HG03460 (cell line): ENCODE results near the gene CREBBP.
A peak's percentile ranks its signal among the peaks of the same experiment; 100 is the strongest.

ENCODE experiments used
- ATAC-seq: cut with Tn5 transposase; IDR thresholded peaks from one replicate; pipeline ENCODE4 v1.9.1; 2021; ENCODE audit not compliant: unreplicated experiment

The CREBBP gene

DNA sequence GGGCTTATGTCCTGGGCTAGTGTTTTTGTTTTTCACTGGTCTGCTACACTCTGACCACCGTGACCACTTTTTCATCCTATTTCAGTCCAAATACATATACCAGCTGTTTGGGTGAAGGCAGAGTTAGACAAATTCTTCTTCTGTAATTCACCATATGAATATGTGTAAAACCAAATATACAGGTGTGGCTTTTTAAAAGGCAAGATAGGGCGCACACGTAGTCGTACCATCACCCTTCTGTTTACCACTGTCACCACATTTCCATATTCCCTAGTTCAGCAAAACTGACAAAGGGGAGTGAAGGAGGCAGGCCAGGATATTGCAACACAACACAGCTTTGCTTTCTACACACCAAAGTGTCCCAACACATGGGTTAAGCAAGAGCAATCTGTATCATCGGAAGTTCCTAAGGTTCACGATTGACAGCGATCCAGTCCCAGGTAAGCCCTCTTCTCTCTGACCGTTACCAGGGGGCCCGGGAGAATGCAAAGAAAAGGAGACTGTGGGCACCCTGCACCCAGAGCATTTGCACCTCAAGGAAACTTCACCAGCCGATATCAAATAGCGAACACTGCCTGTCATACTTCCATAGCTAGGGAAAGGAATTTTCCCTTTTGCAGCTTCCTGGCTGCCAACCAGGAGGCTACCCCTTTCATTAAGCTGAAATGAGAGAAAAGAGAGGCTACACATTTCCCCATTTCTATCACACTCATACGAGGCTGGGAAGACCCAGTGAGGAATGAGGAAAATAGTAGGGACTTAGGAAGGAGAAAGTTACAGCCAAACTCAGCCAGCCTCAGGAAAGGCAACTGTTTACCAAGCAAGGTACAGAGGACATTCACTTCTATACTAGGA, 23.1 kb downstream of the CREBBP start:
- ATAC-seq, result peak; percentile 55

DNA sequence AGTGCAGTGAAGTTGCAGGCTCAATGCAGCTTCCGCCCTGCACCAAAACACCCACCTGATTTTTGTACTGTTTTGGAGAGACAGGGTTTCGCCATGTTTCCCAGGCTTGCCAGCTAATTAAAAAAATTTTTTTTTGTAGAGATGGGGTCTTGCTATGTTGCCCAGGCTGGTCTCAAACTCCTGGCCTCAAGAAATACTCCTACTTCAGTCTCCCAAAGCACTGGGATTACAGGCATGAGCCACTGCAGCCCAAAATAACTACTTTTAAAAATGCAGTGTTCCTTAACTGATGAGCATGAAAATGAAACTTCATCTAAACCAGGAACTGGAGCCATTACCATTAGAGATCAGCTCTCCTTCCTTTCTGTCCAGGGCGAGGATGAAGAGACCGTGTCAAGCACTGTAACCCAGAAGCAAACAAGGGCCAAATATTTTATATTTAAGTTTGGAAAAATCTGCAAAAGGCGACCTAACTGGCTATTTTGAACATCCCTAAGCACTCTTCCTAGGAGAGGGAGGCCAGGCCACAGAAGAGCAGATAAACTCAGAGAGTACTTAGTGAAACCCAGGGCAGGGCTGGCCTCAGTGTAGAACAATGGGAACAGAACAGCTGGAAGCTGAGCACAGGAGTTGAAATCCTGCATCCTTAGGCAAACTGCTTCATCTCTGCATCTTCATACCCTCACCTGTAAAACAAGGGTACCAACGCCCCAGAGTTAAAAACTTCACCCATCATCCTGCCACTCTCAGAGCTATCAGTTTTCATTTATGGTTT, 24.0 kb downstream of the CREBBP start:
- ATAC-seq, result no peak

DNA sequence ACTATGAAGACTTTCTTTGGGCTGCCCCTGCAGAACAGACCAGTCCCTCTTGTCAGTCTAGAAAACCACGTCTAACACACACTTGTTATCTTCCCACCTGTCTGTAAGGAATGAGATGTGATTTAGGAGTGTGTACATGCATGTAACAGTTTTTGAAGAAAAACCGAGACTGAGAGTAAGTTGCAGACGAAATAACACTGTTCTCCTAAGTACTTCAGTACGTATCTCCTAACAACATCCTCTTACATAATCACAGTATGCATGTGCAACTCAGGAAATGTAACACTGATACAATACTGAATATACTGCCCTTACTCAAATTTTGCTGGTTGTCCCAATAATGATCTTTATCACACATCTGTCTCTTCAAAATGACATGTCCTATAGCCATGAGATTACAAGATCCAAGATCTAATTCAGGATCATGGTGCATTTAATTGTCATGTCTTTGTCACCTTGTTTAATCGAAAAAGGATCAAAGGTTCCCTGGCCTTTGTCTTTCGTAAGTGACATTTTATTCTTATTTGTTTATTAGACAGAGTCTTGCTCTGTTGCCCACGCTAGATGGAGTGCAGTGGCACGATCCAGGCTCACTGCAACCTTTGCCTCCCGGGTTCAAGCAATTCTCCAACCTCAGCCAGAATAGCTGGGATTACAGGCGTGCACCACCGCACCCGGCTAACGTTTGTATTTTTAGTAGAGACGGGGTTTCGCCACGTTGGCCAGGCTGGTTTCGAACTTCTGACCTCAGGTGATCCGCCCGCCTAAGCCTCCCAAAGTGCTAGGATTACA, 25.6 kb downstream of the CREBBP start:
- no peak for ATAC-seq

DNA sequence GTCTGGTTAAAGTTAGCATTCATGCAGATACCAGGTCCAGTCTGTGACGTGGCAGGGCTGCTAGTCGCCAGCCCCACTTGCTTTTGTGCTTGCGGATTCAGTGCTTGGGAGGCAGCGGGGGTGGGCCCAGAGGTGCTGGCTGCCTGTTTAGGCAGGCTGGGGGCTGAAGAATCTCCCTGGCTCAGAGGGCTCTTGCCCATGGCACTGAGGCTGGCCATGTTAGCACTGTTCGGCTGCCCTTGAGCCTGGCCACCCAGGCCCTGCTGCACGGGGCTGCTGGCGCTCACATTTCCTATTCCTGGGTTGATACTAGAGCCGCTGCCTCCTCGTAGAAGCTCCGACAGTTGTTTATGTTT, 30.0 kb downstream of the CREBBP start:
- no peak for ATAC-seq

DNA sequence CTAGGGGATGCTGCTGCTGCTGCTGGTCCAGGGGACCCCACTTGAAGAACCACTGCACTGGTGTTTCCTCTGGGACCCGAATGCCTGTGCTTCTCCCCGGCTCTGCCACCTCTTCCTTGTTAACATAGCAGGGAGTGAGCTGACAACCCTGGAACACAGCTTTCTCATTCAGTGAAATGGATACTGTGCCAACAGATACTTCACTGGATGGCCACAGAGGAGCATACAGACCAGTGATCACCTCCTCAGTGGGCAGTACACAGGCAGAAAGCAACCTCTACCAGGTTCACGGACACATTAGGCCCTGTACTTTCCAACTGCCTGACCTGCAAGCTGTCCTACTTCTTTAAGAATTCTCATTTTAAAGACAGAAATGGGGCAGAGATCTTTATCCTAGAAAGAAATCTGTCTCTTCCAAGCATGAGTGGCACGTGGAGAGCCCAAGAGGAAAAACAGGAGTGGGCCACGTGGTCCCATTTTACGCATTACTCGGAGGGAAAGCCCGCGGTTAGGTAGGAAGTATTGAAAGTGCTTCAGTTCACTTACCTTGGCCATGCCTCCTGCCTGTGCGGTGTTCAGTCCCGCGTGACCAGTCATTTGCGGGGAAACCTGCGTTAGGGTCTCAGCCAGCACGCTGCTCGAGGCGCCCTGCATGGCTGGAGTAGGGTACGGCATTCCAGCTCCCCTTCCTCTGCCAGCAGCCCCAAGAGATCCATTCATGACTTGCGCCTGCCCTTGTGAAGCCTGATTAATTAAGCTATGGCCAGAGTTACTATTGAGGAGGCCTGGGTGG, 30.6 kb downstream of the CREBBP start:
- no peak for ATAC-seq

DNA sequence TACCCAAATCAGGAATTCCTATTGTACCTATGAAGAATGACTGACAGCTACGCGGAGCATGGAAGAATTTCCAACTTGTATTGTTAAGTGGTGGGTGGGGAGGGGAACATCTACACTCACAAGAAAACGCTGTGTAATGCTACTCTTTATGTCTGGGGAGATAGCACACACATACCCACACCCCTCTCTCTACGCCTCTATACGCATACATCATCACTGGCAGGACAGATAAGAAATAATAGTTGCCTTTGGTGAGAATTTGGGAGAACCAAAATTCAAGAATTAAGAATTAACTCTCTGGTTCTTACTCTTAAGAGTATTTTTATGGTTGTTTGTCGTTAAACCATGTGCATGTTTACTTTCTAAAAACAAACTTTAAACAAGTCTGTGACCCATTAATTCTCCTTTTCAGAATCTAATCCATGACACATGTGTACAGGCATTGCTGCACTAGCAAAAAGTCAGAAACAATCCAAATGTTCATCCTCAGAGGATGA, 33.9 kb downstream of the CREBBP start:
- no peak for ATAC-seq

DNA sequence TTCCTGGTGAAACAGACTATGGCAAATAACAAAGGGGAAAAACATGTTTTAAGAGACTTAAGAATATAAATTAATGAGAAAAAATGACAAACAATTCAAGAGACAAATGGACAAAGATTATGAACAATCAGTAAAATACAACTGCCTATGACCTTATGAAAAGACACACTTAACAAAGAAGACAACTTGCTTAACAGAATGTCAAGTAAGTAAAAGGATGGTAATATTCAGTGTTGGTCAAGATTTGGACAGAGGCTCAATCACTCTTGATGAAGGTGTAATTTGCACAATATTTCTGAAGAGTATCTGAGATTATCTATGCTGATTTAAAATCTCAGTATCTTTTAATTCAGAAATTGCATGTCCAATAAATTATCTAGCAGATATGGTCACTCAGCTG, 34.4 kb downstream of the CREBBP start:
- no peak for ATAC-seq

DNA sequence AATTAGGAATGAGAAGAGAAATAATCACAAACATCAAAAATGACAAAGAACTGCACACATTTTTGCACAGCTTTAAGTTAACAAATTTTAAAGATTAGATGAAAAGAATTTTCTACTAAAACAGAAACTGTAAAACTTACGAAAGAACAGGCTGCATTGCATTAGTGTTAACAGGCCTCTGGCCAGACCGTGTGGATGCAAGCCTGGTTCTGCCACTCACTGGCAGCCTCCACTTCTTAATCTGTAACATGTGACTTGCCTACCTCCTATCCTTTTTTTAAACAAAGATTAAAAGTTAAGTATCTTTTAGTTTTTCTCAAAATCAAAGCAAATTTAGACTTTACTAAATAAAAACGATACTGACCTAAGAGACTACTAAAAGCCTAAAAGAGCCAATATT, 37.5 kb downstream of the CREBBP start:
- ATAC-seq, result no peak

DNA sequence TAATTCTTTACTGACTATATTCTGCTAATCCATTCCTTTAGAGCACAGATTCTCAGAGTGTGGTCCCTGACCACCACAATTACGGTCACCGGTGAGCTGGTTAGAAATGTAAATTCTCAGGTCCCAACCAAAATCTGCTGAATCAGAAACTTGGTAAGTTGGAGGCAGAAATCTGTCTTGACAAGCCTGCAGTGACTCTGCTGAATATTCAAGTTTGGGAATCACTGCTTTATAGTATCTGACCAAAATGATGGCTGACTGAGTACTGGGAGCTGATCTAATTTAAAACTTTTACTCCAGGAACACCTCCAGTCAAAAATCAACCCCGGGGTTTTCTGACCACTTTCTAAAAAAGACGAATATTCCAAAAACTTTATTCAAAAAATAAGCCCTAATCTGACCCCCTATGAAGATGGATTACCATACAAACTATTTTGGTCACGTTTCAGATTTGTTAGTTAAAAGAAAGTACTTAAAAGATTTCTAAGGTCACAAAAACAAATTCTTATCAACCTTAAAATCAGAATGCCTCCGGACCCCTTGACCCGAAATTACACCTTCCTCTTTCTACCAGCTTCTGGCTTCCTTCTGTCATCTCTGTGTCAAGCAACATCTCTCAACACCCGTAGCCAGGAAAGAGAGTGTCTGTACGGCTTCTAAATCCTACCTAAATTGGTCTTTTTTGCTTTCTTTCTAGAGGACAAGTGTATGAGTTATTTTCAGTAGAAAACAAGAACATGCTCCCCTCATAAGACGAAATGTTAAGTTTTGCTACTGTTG, 38.6 kb downstream of the CREBBP start:
- no peak for ATAC-seq

DNA sequence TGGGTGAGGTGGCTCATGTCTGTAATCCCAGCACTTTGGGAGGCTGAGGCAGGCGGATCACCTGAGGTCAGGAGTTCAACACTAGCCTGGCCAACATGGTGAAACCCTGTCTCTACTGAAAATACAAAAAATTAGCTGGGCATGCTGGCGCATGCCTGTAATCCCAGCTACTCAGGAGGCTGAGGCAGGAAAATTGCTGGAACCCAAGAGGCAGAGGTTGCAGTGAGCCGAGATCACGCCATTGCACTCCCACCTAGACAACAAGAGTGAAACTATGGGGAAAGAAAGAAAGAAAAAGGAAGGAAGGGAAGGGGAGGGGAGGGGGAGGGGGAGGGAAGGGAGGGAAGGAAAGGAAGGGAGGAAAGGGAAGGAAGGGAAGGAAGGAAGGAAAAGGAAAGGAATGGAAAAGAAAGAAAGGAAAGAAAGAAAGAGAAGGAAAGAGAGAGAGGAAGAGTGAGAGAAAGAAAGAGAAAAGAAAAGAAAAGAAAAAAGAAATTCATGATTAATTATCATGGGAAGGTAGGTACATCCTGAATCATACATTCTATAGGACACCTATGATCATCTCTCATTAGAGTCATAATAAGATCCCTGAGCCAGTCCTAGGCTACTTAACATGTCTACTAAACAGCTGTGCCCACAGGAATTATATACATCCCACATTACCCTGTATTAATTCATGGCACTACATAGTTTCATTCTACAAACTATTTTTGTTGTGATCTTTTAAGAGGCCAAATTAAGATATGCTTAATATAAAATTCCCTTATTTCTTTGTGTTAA, 40.9 kb downstream of the CREBBP start:
- ATAC-seq, result no peak

DNA sequence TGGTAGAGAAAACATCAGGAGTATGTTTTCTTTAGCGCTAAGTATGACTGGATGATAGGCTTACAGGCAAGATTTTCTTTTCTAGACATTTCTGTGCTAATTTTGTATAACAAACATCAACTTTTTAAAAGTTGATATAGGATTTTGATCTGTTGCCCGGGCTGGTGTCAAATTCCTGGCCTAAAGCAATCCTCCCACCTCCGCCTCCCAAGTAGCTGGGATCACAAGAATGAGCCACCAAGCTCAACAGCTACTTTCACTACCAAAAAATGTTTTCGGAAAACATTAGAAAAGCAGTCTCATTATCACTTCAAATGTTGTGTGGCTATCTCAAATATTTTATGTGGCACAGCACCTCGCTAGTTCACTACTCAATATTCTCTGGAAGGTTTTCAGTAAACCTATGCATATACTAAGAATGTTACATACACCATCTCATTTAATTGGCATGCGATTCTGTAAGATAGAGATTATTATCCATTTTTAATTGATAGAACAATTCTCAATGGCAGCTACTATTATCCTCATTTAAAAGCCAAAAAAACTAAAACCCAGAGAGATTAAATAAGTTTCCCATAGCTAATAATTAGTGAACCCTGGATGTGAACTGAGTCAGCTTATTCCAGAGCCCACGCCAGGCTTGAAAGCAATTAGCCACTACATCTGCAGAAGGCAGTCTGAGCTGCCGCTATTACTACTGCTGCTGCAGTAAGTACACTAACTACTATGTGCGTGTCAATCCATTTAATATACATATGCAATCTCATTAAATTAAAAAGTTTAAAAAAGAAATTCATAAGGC, 41.7 kb downstream of the CREBBP start:
- ATAC-seq, result no peak

DNA sequence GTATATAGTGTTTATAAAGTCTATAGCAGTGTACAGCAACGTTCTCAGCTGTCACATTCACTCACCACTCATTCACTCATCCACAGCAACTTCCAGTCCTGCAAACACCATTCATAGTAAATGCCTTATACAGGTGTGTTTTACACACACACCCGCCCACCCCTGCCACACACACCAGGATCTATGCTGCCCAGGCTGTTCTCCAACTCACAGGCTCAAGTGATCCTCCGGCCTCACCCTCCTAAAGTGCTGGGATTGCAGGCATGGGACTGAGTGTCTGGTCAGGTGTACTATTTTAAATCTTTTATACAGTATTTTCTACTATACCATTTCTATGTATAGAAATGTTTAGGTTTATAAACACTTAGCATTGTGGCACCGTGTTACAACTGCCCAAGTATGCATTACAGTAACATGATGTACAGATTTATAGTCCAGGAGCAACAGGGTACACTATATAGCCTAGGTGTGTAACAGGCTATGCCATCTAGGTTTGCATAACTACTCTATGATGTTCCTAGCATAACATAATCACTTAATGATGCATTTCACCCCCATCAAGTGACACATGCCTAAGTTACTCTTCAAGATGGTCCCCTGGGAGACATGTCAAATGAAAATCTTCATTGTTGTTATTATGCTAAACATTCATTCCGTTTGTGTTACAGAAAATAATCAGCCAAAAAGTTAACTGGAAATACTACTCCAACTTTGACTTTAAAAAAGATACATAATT, 42.5 kb downstream of the CREBBP start:
- ATAC-seq, result no peak

DNA sequence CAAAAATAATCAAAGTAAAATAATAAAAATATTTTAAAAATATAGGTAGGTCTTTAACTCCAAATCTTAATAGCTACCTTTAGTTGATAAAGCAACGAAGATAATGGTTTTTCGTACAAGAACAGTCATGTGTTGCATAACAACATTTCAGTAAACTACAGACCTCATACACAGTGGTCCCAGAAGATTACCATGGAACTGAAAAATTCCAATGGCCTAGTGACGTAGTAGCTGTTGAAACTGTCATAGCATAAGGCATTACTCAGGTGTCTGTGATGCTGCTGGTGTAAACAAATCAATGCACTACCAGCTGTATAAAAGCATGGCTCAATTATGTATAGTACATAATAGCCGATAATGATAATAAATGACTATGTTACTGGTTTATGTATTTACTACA, 43.9 kb downstream of the CREBBP start:
- no peak for ATAC-seq

DNA sequence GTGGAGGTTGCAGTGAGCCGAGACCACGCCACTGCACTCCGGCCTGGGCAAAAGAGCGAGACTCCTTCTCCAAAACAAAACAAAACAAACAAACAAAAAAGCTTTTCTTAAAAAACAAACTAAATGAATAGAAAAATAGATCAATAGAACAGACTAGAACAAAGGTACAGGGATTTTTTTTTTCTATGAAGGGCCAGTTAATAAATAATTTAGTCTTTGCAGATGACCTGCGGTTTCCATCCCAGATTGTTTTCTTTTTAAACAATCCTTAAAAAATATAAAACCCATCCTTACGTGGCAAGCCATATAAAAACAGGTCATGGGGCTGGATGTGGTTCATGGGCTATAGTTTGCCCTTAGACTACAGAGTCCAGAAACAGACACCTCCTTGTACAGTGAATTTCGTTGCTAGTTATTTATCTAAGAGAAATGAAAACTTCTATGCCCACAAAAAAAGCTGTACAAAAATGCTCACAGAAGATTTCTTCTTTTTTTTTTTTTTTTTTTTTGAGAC, 45.4 kb downstream of the CREBBP start:
- no peak for ATAC-seq

DNA sequence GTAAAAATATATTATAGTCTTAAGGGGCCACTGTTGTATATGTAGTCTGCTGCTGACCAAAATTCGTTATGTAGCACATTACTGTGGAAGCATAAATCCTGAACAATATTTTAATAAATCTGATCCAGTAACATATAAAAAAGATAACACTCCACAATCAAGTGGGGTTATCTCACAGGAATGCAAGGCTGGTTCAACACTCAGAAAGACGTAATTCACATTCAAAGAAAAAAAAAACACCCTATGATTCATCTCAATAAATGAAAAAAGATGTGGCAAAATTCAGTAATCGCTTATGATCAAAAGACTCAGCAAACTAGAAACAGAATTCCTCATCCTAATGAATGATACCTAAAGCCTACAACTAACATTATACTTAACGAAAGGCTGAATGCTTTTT, 47.8 kb downstream of the CREBBP start:
- no peak for ATAC-seq

DNA sequence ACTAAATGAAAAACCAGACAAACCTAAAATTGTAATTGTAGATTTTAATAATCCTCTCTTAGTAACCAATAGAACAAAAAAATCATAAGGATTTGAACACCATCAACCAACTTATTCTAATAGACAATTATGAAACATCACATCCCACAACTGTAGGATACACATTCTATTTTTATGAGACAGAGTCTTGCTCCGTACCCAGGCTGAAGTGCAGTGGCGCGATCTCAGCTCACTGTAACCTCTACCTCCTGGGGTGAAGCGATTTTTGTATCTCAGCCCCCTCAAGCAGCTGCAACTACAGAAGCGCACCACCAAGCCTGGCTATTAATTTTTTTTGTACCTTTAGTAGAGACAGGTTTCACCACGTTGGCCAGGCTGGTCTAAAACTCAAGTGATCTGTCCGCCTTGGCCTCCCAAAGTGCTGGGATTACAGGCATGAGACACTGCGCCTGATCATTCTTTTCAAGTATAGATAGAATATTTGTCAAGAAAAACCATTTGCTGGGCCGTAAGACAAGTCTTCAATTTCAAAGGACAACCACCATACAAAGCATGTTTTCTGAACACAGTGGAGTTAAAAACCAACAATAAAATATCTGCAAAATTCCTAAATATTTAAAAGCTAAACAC, 49.8 kb downstream of the CREBBP start:
- no peak for ATAC-seq
